Erythroblast (primary cell): Measurements from ENCODE around the gene CCN2.

ENCODE experiments used
- GATA1 ChIP-seq: IDR thresholded peaks from 2 replicates; pipeline ENCODE4 v1.6.1; 2011; ENCODE audit warnings: low read depth, mild to moderate bottlenecking, control low read depth, low read length, moderate library complexity
- POLR2A ChIP-seq: IDR thresholded peaks from 2 replicates; pipeline ENCODE4 v1.6.1; 2011; ENCODE audit warnings: mild to moderate bottlenecking, low read length

GRCh38 chr6:131914967-131915751, 36.0 kb downstream of the CCN2 start:
- TF ChIP-seq POLR2A (no peak), GATA1 (no peak)
